ENCODE results near the gene TMEM115. TPM values are rescaled to one million over a fixed set of nuclear protein-coding genes. Genes with fewer than 3 reads are reported as not detected.

TMEM115 gene
- total and polyA plus RNA-seq, 9 of the 15 experiments (the other 6 are each of a cell fraction or from before 2014, with no cell fraction given), result 1.6 to 26.9 (median 14.1) TPM

DNA sequence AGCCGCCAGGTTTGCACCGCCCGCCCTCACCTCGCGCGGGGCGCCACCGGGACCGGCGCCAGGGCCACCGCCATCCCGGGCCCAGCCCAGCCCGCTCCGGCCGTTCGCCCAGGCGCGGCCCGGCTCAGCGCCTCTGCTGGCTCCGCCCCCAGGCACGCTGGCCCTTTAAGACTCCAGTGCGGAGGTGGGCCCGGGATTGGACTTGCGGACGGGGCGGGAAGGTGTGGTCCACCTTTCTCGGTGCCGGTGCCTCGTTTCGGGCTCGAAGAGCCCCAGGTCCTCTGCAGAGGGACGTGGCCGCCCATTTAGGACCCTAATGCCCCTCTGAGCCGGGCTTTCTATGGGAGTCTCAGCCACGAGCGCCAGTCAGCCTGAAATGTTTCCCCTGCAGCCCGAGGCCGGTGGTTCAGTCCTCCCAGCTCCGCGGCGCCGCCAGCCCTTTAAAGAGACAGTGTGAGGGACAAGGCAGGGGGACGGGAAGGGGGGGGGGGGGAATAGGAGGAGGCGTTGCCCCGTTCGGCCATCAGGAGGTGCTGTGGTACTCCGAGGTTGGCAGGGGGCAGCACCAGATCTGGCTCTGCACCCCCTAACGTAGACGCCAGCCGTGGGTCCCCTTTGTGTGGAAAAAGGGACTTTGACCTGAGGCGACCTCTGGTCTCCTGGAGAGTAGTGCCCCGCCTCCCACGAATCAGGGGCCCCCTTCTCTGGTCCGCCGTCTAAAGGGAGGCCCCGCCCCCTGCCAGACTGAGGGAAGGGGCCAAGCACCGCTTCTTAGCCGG, 37.8 kb downstream of the TMEM115 start (continued):
- TF ChIP-seq FOXJ3 (CRISPR knock-in tag; IDR thresholded peaks at IDR 0.05) (no peak), NONO (IDR thresholded peaks at IDR 0.05; ENCODE audit: low read depth in 2 of 2, low read length in 1 of 2) (peak in 1 of 2 experiments; percentile 99; a peak in 2 of 4 replicates), HMG20B (CRISPR knock-in tag; IDR thresholded peaks at IDR 0.05) (no peak), TGIF2 (CRISPR knock-in tag; IDR thresholded peaks at IDR 0.05) (no peak), NCOA6 (IDR thresholded peaks at IDR 0.05) (peak; percentile 57; the same call in 1 of the 2 replicates), ZFX (CRISPR knock-in tag; IDR thresholded peaks at IDR 0.05) (peak; percentile 70; the same call in 1 of the 2 replicates), MAFF (IDR thresholded peaks at IDR 0.05; ENCODE audit: low read length) (peak; percentile 29; the same call in 1 of the 2 replicates), BDP1 (IDR thresholded peaks at IDR 0.05; ENCODE audit: insufficient read depth, insufficient read length) (no peak), ASH1L (IDR thresholded peaks at IDR 0.05; ENCODE audit: borderline replicate concordance, low read depth, partially characterized antibody) (peak; percentile 85), FOXM1 (IDR thresholded peaks at IDR 0.05; ENCODE audit: low read depth) (peak; percentile 100), FOXM1 (CRISPR knock-in tag; IDR thresholded peaks at IDR 0.05; ENCODE audit: low read depth) (no peak), RB1 (IDR thresholded peaks at IDR 0.05; ENCODE audit: low read depth) (peak; percentile 48; the same call in 1 of the 2 replicates), U2AF2 (optimal IDR thresholded peaks at IDR 0.05; ENCODE audit: low read depth, low read length) (no peak), TCF3 (CRISPR knock-in tag; IDR thresholded peaks at IDR 0.05) (no peak), RBFOX2 (IDR thresholded peaks at IDR 0.05; ENCODE audit: low read depth, low read length) (peak; percentile 55), TCF7L2 (IDR thresholded peaks at IDR 0.05; ENCODE audit: low read depth, low read length) (peak; percentile 90), SNIP1 (IDR thresholded peaks at IDR 0.05; ENCODE audit: low read depth) (peak; percentile 83; the same call in 1 of the 2 replicates), FIP1L1 (IDR thresholded peaks at IDR 0.05; ENCODE audit: low read depth, low read length, poor library complexity, severe bottlenecking) (peak; percentile 22)
- TF ChIP-seq, protein P1, sequence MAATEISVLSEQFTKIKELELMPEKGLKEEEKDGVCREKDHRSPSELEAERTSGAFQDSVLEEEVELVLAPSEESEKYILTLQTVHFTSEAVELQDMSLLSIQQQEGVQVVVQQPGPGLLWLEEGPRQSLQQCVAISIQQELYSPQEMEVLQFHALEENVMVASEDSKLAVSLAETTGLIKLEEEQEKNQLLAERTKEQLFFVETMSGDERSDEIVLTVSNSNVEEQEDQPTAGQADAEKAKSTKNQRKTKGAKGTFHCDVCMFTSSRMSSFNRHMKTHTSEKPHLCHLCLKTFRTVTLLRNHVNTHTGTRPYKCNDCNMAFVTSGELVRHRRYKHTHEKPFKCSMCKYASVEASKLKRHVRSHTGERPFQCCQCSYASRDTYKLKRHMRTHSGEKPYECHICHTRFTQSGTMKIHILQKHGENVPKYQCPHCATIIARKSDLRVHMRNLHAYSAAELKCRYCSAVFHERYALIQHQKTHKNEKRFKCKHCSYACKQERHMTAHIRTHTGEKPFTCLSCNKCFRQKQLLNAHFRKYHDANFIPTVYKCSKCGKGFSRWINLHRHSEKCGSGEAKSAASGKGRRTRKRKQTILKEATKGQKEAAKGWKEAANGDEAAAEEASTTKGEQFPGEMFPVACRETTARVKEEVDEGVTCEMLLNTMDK (IDR thresholded peaks at IDR 0.05; ENCODE audit: borderline replicate concordance, insufficient read depth, low read depth, low read length, poor library complexity, severe bottlenecking), result no peak
- TF ChIP-seq, protein P2, sequence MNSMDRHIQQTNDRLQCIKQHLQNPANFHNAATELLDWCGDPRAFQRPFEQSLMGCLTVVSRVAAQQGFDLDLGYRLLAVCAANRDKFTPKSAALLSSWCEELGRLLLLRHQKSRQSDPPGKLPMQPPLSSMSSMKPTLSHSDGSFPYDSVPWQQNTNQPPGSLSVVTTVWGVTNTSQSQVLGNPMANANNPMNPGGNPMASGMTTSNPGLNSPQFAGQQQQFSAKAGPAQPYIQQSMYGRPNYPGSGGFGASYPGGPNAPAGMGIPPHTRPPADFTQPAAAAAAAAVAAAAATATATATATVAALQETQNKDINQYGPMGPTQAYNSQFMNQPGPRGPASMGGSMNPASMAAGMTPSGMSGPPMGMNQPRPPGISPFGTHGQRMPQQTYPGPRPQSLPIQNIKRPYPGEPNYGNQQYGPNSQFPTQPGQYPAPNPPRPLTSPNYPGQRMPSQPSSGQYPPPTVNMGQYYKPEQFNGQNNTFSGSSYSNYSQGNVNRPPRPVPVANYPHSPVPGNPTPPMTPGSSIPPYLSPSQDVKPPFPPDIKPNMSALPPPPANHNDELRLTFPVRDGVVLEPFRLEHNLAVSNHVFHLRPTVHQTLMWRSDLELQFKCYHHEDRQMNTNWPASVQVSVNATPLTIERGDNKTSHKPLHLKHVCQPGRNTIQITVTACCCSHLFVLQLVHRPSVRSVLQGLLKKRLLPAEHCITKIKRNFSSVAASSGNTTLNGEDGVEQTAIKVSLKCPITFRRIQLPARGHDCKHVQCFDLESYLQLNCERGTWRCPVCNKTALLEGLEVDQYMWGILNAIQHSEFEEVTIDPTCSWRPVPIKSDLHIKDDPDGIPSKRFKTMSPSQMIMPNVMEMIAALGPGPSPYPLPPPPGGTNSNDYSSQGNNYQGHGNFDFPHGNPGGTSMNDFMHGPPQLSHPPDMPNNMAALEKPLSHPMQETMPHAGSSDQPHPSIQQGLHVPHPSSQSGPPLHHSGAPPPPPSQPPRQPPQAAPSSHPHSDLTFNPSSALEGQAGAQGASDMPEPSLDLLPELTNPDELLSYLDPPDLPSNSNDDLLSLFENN (IDR thresholded peaks at IDR 0.05; ENCODE audit: low read depth in 2 of 2, low read length in 2 of 2), result 0 out of 4 replicates have a peak, but pooled peaks of 1 of the 2 experiments have one; percentile 12
- TF ChIP-seq, protein P3, sequence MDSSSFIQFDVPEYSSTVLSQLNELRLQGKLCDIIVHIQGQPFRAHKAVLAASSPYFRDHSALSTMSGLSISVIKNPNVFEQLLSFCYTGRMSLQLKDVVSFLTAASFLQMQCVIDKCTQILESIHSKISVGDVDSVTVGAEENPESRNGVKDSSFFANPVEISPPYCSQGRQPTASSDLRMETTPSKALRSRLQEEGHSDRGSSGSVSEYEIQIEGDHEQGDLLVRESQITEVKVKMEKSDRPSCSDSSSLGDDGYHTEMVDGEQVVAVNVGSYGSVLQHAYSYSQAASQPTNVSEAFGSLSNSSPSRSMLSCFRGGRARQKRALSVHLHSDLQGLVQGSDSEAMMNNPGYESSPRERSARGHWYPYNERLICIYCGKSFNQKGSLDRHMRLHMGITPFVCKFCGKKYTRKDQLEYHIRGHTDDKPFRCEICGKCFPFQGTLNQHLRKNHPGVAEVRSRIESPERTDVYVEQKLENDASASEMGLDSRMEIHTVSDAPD (CRISPR knock-in tag; IDR thresholded peaks at IDR 0.05), result no peak
